Measurements from ENCODE around the gene SHB.

SHB gene

DNA sequence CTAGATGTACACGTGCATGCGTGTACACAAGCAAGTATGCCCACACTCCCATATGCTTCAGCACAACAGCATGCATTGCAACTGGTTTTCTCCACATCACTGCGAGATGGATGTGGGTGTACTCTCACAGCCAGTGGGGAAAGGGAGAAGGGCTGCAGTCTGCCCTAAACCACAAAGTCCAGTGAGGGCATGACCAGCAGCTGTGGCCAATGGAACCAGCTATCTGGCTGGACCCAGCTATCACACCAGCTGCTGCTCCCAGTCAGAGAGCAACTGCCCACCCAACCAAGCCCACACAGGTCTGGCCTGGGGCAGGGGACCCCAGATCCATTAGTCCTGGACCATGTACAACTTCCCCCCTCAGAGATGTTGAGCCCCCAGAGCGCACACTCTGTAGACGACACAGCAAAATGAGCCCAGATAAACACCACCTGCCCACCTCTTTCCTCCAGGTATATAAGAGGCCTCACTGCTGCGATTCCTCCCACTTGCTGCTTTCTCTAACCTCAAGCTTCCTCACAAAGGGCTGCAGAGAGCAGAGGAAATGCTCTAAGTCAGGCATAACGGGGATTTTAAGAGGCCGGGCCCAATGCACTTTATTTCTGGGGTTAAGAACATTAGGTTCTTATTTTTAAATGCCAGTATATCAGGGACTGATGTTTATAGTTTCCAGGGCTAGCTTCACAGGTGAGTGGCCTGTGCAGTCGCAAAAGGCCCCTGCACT, 39.0 kb downstream of the SHB start:
- TF ChIP-seq, protein P1, sequence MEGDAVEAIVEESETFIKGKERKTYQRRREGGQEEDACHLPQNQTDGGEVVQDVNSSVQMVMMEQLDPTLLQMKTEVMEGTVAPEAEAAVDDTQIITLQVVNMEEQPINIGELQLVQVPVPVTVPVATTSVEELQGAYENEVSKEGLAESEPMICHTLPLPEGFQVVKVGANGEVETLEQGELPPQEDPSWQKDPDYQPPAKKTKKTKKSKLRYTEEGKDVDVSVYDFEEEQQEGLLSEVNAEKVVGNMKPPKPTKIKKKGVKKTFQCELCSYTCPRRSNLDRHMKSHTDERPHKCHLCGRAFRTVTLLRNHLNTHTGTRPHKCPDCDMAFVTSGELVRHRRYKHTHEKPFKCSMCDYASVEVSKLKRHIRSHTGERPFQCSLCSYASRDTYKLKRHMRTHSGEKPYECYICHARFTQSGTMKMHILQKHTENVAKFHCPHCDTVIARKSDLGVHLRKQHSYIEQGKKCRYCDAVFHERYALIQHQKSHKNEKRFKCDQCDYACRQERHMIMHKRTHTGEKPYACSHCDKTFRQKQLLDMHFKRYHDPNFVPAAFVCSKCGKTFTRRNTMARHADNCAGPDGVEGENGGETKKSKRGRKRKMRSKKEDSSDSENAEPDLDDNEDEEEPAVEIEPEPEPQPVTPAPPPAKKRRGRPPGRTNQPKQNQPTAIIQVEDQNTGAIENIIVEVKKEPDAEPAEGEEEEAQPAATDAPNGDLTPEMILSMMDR (IDR thresholded peaks at IDR 0.05; ENCODE audit: insufficient read depth, low read length, poor library complexity, severe bottlenecking): no peak

DNA sequence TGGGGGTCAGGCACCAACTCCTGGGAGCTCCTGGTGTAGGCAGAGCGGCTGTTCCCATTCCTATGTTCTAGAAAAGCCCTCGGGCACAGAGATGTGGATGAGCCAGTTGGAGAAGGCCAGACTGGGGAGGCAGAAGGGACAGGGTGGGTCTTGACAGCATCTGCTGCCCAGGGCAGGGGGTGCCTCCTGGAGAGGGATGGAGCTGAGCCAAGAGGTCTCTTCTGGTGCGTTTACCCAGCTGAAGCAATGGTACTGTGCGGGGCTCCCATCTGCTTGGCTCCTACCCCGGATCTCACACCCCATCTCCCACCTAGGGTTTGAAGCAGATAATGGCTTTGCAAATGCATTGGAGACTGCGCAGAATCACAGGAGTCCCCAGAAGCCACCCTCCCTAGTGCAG, 41.3 kb downstream of the SHB start:
- TF ChIP-seq, protein P1 (IDR thresholded peaks at IDR 0.05; ENCODE audit: insufficient read depth, low read length, poor library complexity, severe bottlenecking): no peak
- H3K36me3 ChIP-seq (ENCODE audit: control insufficient read depth, insufficient read depth, low read length): no peaks in the 10 kb centered on the region
- no peaks in the 10 kb centered on the region for H3K27me3 ChIP-seq (replicated peaks; ENCODE audit: control insufficient read depth, insufficient read depth, low read length)
- H3K4me3 ChIP-seq (replicated peaks; ENCODE audit: low read depth, low read length): no peak overlapping the region
- DNase-seq (ENCODE audit: extremely low read depth, insufficient read length): no peak

More for the DNA sequence above, 39.0 kb downstream of the SHB start:
- no peak overlapping the region for H3K4me3 ChIP-seq (replicated peaks; ENCODE audit: low read depth, low read length)
- no peaks in the 10 kb centered on the region for H3K27me3 ChIP-seq (replicated peaks; ENCODE audit: control insufficient read depth, insufficient read depth, low read length)
- no peaks in the 10 kb centered on the region for H3K36me3 ChIP-seq (ENCODE audit: control insufficient read depth, insufficient read depth, low read length)
- no peak for DNase-seq (ENCODE audit: extremely low read depth, insufficient read length)

GRCh38 chr9:38026840-38027527, 42.0 kb downstream of the SHB start:
- DNase-seq (ENCODE audit: extremely low read depth, insufficient read length): no peak
- no peak overlapping the region for H3K4me3 ChIP-seq (replicated peaks; ENCODE audit: low read depth, low read length)
- TF ChIP-seq, protein P1 (IDR thresholded peaks at IDR 0.05; ENCODE audit: insufficient read depth, low read length, poor library complexity, severe bottlenecking): no peak
- no peaks in the 10 kb centered on the region for H3K27me3 ChIP-seq (replicated peaks; ENCODE audit: control insufficient read depth, insufficient read depth, low read length)
- no peaks in the 10 kb centered on the region for H3K36me3 ChIP-seq (ENCODE audit: control insufficient read depth, insufficient read depth, low read length)

DNA sequence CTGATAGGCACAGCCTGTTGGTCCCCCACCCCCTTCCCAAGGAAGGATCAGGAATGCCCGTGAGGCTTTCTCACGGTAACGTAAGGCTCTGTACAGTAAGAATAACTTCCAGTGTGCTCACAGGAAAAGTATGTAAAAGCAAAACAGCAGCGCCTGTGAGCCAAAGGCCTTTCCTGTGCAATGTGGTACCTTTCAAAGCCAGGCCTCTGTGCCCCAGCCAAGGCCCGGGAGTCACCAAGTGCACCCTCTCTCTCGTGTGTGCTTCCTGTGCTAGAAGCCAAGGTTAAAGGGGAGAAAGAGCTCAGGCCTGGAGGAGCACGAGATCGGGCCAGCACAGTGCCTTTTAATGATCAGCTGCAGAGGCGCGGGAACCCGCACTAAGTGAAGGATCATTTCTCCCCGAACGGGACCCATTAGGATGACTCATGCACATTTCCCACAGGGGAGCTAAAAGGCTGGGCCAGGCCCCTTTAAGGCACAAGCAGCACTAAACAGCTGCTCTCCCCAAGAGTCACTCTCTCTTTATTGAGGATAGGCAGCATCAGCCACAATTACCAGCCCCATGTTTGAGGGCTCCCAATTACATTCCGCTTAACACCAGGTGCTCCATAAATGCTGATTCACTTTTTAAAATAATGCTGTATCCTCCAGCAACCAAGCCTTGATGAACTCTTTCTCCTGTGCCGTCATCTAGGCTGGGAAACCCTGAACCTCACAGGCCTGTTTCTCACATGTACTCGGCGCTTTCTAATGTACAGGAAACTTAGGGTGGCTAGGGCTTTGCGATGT, 42.8 kb downstream of the SHB start:
- Histone ChIP-seq H3K27me3 (replicated peaks; ENCODE audit: control insufficient read depth, insufficient read depth, low read length) (no peaks in the 10 kb centered on the region), H3K4me3 (replicated peaks; ENCODE audit: low read depth, low read length) (no peak overlapping the region), H3K36me3 (ENCODE audit: control insufficient read depth, insufficient read depth, low read length) (no peaks in the 10 kb centered on the region)
- TF ChIP-seq, protein P1 (IDR thresholded peaks at IDR 0.05; ENCODE audit: insufficient read depth, low read length, poor library complexity, severe bottlenecking): no peak
- DNase-seq (ENCODE audit: extremely low read depth, insufficient read length): no peak

DNA sequence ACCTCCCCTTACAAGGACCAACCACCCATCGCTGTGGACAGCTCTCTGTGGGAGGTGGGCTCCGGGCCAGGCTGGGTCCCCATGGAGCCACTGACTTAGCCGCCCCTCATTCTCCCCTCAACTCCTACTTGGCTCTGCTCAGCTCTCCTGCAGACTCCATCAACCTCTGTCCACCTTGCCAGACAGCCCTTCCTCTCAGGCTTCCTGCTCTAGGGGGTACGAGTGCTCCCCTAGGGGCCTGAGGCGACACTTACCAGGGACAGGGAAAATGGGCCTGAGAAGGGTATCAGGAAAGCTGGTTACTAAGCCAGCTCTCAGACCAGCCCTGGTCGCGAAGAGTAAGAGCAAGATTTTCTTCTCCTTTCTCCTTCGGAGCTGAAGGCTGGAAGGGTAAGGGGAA, 43.9 kb downstream of the SHB start:
- Histone ChIP-seq H3K4me3 (replicated peaks; ENCODE audit: low read depth, low read length) (no peak overlapping the region), H3K36me3 (ENCODE audit: control insufficient read depth, insufficient read depth, low read length) (no peaks in the 10 kb centered on the region), H3K27me3 (replicated peaks; ENCODE audit: control insufficient read depth, insufficient read depth, low read length) (no peaks in the 10 kb centered on the region)
- TF ChIP-seq, protein P1 (IDR thresholded peaks at IDR 0.05; ENCODE audit: insufficient read depth, low read length, poor library complexity, severe bottlenecking): no peak
- DNase-seq (ENCODE audit: extremely low read depth, insufficient read length): no peak

All from GM06990 (cell line).